ENCODE measurements around the gene ZNF555.

Gene ZNF555

DNA sequence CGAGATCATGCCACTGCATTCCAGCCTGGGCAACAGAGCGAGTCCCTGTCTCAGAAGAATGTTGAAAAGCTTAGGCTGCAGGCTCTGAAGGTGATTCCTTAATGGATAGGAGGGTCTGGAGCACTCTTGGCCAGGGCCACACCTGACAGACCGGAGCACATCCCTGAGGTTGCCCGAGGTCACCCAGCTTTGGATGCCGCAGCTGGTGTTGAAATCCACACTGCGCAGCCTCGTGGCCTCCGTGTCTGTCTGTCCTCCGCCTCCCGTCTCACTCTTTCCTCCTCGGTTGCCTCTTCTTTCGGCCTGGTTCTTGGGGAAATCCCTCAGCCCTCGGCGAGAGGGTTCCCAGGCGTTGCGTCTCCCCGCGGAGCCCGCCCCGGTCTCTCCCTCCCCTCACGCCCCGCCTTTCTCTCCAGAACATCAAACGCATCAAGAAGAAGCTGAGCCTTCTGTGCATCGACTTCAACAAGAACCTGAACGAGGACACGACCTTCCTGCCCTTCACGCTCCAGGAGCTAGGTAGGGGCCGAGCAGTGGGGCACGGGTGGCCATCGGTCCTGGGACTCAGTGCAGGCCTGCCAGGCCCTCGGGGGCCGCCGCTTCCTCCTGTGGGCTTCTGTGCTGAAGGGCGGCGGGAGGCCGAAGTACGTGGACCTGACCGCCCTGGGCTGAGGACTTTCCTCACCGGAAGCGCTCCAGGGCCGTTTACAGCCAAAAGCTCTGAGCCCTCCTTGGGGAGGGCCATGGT lies 41.8 kb upstream of the ZNF555 start:
- no peak overlapping the region for H3K27ac ChIP-seq (ENCODE audit: low read depth, low read length)
- H3K4me3 ChIP-seq (ENCODE audit: low read depth, low read length) = no peak overlapping the region
- peaks cover 90% of the 10 kb centered on the region for H3K36me3 ChIP-seq (ENCODE audit: control insufficient read depth, insufficient read depth, low read length)
- no peaks in the 10 kb centered on the region for H3K27me3 ChIP-seq (ENCODE audit: control insufficient read depth, insufficient read depth, low read length)
- no peaks in the 10 kb centered on the region for H3K9me3 ChIP-seq (ENCODE audit: control insufficient read depth, insufficient read depth, low read depth, low read length)
- H3K4me1 ChIP-seq (ENCODE audit: control insufficient read depth, insufficient read depth, low read length) = no peaks in the 10 kb centered on the region
- no peak overlapping the region for H3K9ac ChIP-seq (ENCODE audit: low read length)

- Histone ChIP-seq H3K4me3 (ENCODE audit: low read depth, low read length) (no peak overlapping the region), H3K27ac (ENCODE audit: low read depth, low read length) (no peak overlapping the region), H3K9me3 (ENCODE audit: control insufficient read depth, insufficient read depth, low read depth, low read length) (no peaks in the 10 kb centered on the region), H3K27me3 (ENCODE audit: control insufficient read depth, insufficient read depth, low read length) (no peaks in the 10 kb centered on the region), H3K4me1 (ENCODE audit: control insufficient read depth, insufficient read depth, low read length) (no peaks in the 10 kb centered on the region), H3K9ac (ENCODE audit: low read length) (no peak overlapping the region), H3K36me3 (ENCODE audit: control insufficient read depth, insufficient read depth, low read length) (peaks cover 92% of the 10 kb centered on the region)
These were observed 40.8 kb upstream of the ZNF555 start for GRCh38 chr19:2800506-2800905.

- peaks cover 89% of the 10 kb centered on the region for H3K36me3 ChIP-seq (ENCODE audit: control insufficient read depth, insufficient read depth, low read length)
- H3K27me3 ChIP-seq (ENCODE audit: control insufficient read depth, insufficient read depth, low read length) = no peaks in the 10 kb centered on the region
- H3K9ac ChIP-seq (ENCODE audit: low read length) = no peak overlapping the region
- H3K4me3 ChIP-seq (ENCODE audit: low read depth, low read length) = no peak overlapping the region
- no peak overlapping the region for H3K27ac ChIP-seq (ENCODE audit: low read depth, low read length)
- H3K9me3 ChIP-seq (ENCODE audit: control insufficient read depth, insufficient read depth, low read depth, low read length) = no peaks in the 10 kb centered on the region
- no peaks in the 10 kb centered on the region for H3K4me1 ChIP-seq (ENCODE audit: control insufficient read depth, insufficient read depth, low read length)
These were observed 38.4 kb upstream of the ZNF555 start for GRCh38 chr19:2802826-2803225.

- peaks cover 91% of the 10 kb centered on the region for H3K36me3 ChIP-seq (ENCODE audit: control insufficient read depth, insufficient read depth, low read length)
- H3K4me3 ChIP-seq (ENCODE audit: low read depth, low read length) = no peak overlapping the region
- H3K9me3 ChIP-seq (ENCODE audit: control insufficient read depth, insufficient read depth, low read depth, low read length) = no peaks in the 10 kb centered on the region
- no peaks in the 10 kb centered on the region for H3K4me1 ChIP-seq (ENCODE audit: control insufficient read depth, insufficient read depth, low read length)
- H3K27ac ChIP-seq (ENCODE audit: low read depth, low read length) = no peak overlapping the region
- H3K27me3 ChIP-seq (ENCODE audit: control insufficient read depth, insufficient read depth, low read length) = no peaks in the 10 kb centered on the region
- H3K9ac ChIP-seq (ENCODE audit: low read length) = no peak overlapping the region
These were observed 37.7 kb upstream of the ZNF555 start for GRCh38 chr19:2803486-2804155.

DNA sequence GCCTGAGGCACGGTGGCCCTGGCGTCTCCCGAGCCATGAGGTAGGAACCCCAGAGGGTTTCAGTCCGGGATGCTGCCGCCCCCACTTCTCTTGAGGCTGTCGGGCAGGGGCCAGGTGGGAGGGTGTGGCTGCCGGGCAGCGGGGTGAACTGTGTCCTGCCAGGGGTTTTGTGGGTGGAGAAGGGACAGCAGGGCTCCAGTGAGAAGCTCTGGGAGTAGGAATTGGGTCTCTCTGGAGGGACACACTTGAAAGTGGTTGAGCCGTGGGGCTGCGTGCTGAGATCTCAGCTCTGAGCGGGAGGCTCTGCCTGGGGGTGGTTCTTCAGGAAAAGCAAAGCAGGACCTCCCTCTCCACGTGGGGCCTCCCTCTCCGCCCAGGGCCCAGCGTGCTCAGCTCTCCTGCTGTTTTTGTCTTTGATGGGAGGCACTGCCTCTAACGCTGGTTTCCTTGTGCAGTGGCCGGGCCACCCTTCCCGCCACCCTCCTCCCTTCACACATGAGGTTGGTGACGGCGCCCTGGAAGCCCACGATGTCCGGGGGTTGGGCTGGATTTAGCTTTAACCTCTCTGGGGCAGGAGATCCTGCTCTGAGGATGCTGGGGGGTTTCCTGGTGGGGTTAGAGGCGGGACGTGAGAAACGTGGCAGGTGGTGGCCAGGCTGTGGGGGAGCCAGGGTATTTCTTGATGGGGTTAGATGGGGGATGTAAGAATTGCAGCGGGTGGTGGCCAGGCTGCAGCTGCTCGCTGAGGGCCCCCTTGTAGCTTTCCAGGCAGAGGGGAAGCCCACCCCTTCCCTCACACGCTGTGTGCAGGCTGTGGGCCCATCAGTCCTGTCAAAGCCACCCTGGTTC lies 36.9 kb upstream of the ZNF555 start:
- Histone ChIP-seq H3K27me3 (ENCODE audit: control insufficient read depth, insufficient read depth, low read length) (no peaks in the 10 kb centered on the region), H3K27ac (ENCODE audit: low read depth, low read length) (no peak overlapping the region), H3K9me3 (ENCODE audit: control insufficient read depth, insufficient read depth, low read depth, low read length) (no peaks in the 10 kb centered on the region), H3K4me1 (ENCODE audit: control insufficient read depth, insufficient read depth, low read length) (no peaks in the 10 kb centered on the region), H3K9ac (ENCODE audit: low read length) (no peak overlapping the region), H3K4me3 (ENCODE audit: low read depth, low read length) (no peak overlapping the region), H3K36me3 (ENCODE audit: control insufficient read depth, insufficient read depth, low read length) (peaks cover 92% of the 10 kb centered on the region)

DNA sequence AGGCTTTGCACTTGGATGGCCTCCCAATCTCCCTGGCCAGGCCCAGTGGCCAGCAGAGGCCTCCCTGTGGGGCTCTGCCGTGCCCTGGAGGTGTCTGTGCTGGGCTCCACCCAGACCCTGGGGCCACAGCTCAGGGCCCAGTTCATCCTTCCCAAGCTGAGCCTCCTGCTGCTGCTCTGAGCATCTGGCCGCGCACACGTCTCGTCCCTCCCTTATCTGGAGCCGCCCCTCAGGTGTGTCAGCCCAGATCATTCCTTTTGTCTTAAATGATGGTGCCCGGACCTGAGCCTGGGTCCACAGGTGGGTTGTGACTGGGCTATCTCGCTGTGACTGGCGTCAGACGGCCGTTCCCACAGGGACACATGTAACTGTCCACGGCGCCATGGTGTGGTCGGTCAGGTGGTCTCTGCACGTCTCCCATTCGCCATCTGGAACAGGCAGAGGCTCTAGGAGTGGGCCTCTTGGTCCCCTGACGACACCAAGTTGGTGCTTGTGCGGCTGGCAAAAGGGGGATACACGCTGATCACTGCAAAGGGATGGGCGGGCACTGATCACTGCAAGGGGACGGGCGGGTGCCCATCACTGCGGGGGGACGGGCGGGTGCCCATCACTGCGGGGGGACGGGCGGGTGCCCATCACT lies 35.9 kb upstream of the ZNF555 start:
- Histone ChIP-seq H3K27ac (ENCODE audit: low read depth, low read length) (no peak overlapping the region), H3K27me3 (ENCODE audit: control insufficient read depth, insufficient read depth, low read length) (no peaks in the 10 kb centered on the region), H3K4me3 (ENCODE audit: low read depth, low read length) (no peak overlapping the region), H3K4me1 (ENCODE audit: control insufficient read depth, insufficient read depth, low read length) (no peaks in the 10 kb centered on the region), H3K9me3 (ENCODE audit: control insufficient read depth, insufficient read depth, low read depth, low read length) (no peaks in the 10 kb centered on the region), H3K36me3 (ENCODE audit: control insufficient read depth, insufficient read depth, low read length) (peaks cover 94% of the 10 kb centered on the region), H3K9ac (ENCODE audit: low read length) (no peak overlapping the region)

DNA sequence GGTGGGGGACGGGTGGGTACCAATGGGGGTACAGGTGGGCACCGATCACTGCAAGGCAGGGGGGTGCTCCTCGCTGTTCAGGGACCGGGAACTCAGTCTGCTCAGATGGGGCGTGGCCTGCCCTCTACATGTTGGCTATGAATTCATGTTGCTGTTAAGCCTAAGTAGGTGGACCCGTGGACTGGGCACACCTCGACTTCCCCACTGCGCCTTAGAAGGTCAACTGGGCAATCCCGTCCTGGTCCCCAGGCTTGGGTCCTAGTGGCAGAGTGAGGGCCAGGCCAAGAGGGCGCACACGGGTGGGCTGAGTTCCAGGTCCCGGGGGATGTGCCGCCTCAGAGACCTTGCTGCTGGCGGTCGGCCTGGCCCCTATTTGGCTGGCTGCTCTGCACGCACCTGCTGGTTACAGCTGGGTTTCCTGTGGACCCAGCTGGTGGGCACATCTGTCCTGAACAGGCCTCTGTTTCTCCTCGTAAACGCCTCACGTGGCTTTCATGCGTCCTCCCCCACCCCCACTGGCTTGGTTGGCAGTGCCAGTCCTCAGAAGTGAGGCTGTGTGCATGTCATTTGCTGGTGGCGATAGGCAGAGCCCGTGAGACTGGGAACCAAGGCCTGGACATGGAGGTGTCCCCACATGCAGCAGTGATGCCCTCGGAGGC lies 35.2 kb upstream of the ZNF555 start:
- no peak overlapping the region for H3K9ac ChIP-seq (ENCODE audit: low read length)
- no peaks in the 10 kb centered on the region for H3K9me3 ChIP-seq (ENCODE audit: control insufficient read depth, insufficient read depth, low read depth, low read length)
- H3K27me3 ChIP-seq (ENCODE audit: control insufficient read depth, insufficient read depth, low read length) = no peaks in the 10 kb centered on the region
- no peak overlapping the region for H3K4me3 ChIP-seq (ENCODE audit: low read depth, low read length)
- H3K4me1 ChIP-seq (ENCODE audit: control insufficient read depth, insufficient read depth, low read length) = no peaks in the 10 kb centered on the region
- peaks cover 94% of the 10 kb centered on the region for H3K36me3 ChIP-seq (ENCODE audit: control insufficient read depth, insufficient read depth, low read length)
- H3K27ac ChIP-seq (ENCODE audit: low read depth, low read length) = no peak overlapping the region

DNA sequence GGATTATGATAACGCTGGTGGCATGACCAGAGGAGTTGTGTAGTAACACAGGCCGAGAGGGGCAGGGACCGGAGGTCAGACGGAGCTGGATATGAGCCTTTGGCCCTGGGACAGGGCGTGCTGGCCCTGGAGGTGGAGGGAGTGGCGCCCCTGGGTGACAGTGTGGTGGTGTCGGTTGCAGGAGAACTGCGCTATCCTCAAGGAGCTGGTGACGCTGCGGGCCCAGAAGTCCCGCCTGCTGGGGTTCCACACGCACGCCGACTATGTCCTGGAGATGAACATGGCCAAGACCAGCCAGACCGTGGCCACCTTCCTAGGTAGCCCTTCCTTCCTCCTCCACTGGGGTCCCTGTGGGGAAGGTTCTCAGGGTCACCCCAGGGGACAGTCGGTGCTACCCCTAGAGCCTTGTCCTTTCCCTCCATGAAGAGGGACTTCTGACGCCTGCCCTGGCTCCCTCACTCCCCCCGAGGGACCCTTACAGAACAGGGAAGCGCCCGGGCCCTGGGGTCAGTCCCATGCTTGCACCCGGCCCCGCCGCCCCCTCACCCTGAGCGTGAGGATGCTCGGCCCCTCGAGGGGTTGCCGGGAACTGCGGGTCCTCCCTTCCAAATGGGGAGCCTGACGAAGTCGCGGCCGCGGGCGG lies 34.4 kb upstream of the ZNF555 start:
- Histone ChIP-seq H3K4me1 (ENCODE audit: control insufficient read depth, insufficient read depth, low read length) (no peaks in the 10 kb centered on the region), H3K36me3 (ENCODE audit: control insufficient read depth, insufficient read depth, low read length) (peaks cover 94% of the 10 kb centered on the region), H3K4me3 (ENCODE audit: low read depth, low read length) (no peak overlapping the region), H3K9me3 (ENCODE audit: control insufficient read depth, insufficient read depth, low read depth, low read length) (no peaks in the 10 kb centered on the region), H3K9ac (ENCODE audit: low read length) (no peak overlapping the region), H3K27ac (ENCODE audit: low read depth, low read length) (no peak overlapping the region), H3K27me3 (ENCODE audit: control insufficient read depth, insufficient read depth, low read length) (no peaks in the 10 kb centered on the region)

DNA sequence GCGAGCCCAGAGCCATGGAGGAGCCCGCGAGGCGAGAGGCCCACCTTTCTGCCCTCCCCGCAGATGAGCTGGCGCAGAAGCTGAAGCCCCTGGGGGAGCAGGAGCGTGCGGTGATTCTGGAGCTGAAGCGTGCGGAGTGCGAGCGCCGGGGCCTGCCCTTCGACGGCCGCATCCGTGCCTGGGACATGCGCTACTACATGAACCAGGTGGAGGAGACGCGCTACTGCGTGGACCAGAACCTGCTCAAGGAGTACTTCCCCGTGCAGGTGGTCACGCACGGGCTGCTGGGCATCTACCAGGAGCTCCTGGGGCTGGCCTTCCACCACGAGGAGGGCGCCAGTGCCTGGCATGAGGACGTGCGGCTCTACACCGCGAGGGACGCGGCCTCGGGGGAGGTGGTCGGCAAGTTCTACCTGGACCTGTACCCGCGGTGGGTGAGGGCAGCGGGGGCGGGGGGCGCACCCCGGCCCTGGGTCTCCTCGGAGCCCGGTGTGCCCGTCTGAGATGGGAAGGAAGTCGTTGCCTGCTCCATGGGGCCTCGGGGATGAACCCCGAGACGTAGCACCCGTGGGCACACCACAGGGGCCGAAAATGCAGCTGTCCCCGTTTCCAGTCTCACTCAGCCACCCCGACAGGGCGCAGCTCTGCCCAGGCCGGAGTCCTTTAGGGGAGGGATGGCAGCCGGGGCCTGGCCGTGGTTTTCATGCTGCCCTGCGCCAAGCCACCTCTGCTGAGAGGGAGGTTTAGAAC lies 33.7 kb upstream of the ZNF555 start:
- Histone ChIP-seq H3K27me3 (ENCODE audit: control insufficient read depth, insufficient read depth, low read length) (no peaks in the 10 kb centered on the region), H3K27ac (ENCODE audit: low read depth, low read length) (no peak overlapping the region), H3K36me3 (ENCODE audit: control insufficient read depth, insufficient read depth, low read length) (peaks cover 96% of the 10 kb centered on the region), H3K9ac (ENCODE audit: low read length) (no peak overlapping the region), H3K4me3 (ENCODE audit: low read depth, low read length) (no peak overlapping the region), H3K9me3 (ENCODE audit: control insufficient read depth, insufficient read depth, low read depth, low read length) (no peaks in the 10 kb centered on the region), H3K4me1 (ENCODE audit: control insufficient read depth, insufficient read depth, low read length) (no peaks in the 10 kb centered on the region)

All from HUES6 (cell line).